Cardiac fibroblast (primary cell): Measurements from ENCODE around the gene DARS1.

Experiments
- DNase-seq, 2 donors: peaks; one replicate each; pipeline versions ENCODE4 v3.0.0 to v3.0.0-alpha.2; 2010; ENCODE audit warnings: low read depth in 2 of 2
- H3K4me3 ChIP-seq, 2 donors: replicated peaks in 1 of 2; 1 replicate in 1 of 2; 2 replicates in 1 of 2; pipeline ENCODE4 v1.5.1; 2011; ENCODE audit warnings: low read depth in 2 of 2, low read length in 2 of 2, mild to moderate bottlenecking in 2 of 2, moderate library complexity in 1 of 2
- CTCF ChIP-seq: IDR thresholded peaks from one replicate; pipeline ENCODE4 v1.5.1; 2011; ENCODE audit warnings: low read depth, mild to moderate bottlenecking, low read length, inconsistent platforms

Gene DARS1

GRCh38 chr2:135863233-135863632 is 122.2 kb downstream of the DARS1 start:
- no peak overlapping the region for H3K4me3 ChIP-seq
- TF ChIP-seq CTCF: no peak
- DNase-seq: no peak

- no peak for TF ChIP-seq CTCF
- H3K4me3 ChIP-seq: no peak overlapping the region
- no peak for DNase-seq
Observed at GRCh38 chr2:135862718-135863117, 122.7 kb downstream of the DARS1 start.
